Measurements from ENCODE around the gene TNFRSF18. TPM values are rescaled to one million over a fixed set of nuclear protein-coding genes. Genes with fewer than 3 reads are reported as not detected.
"Not testable (repeated sequence)": the region's sequence is repeated elsewhere in the genome, so short reads cannot be mapped to it uniquely, and the experiment has no call there.

TNFRSF18 gene
- total and polyA plus RNA-seq, 7 experiments from 2014 or later, result 0.32 to 81.7 (median 7.6) TPM; not detected in 3

GRCh38 chr1:1198423-1199140, 7.8 kb downstream of the TNFRSF18 start:
- POLR2A ChIA-PET, result no interaction called here
- no peak overlapping the region for H3K4me3 ChIP-seq (ENCODE audit: low read length)

GRCh38 chr1:1197551-1198422, 8.6 kb downstream of the TNFRSF18 start:
- Mint-ChIP-seq H3K4me1 (peaks cover 0 to 11% (median 0%) of the 10 kb centered on the region in 7 donors), H3K4me3 (no peak overlapping the region), H3K9me3 (peaks cover 0 to 14% (median 7%) of the 10 kb centered on the region in 11 donors), H3K27me3 (no peaks in the 10 kb centered on the region), H3K27ac (no peak overlapping the region), H3K36me3 (peaks cover 0 to 14% (median 0%) of the 10 kb centered on the region in 5 donors)
- Histone ChIP-seq H3K27me3 (ENCODE audit: control insufficient read depth in 2 of 2, insufficient read depth in 2 of 2, low read length in 2 of 2) (no peaks in the 10 kb centered on the region), H3K4me3 (ENCODE audit: low read length) (no peak overlapping the region), H3K27ac (ENCODE audit: low read depth, low read length) (no peak overlapping the region), H3K9me3 (ENCODE audit: control insufficient read depth in 2 of 3, low read length in 3 of 3) (no peaks in the 10 kb centered on the region), H3K36me3 (ENCODE audit: control insufficient read depth in 2 of 3, insufficient read depth in 3 of 3, low read length in 3 of 3) (no peaks in the 10 kb centered on the region), H3K4me1 (ENCODE audit: control insufficient read depth in 2 of 2, insufficient read depth in 2 of 2, low read length in 2 of 2) (no peaks in the 10 kb centered on the region)
- no peak for ATAC-seq
- no peak for DNase-seq
- intact Hi-C loops (cut with micrococcal nuclease), result no loop called here
- ChIA-PET CTCF (no interaction called here), POLR2A (no interaction called here)

More at GRCh38 chr1:1198423-1199140, 7.8 kb downstream of the TNFRSF18 start:
- intact Hi-C loops (cut with micrococcal nuclease), result no loop called here
- H3K36me3 Mint-ChIP-seq, result peaks cover 0 to 14% (median 0%) of the 10 kb centered on the region in 5 donors
- Histone ChIP-seq H3K9me3 (ENCODE audit: control insufficient read depth in 2 of 3, low read length in 3 of 3) (no peaks in the 10 kb centered on the region), H3K27me3 (ENCODE audit: control insufficient read depth in 2 of 2, insufficient read depth in 2 of 2, low read length in 2 of 2) (no peaks in the 10 kb centered on the region), H3K36me3 (ENCODE audit: control insufficient read depth in 2 of 3, insufficient read depth in 3 of 3, low read length in 3 of 3) (no peaks in the 10 kb centered on the region), H3K27ac (ENCODE audit: low read depth, low read length) (no peak overlapping the region), H3K4me1 (ENCODE audit: control insufficient read depth in 2 of 2, insufficient read depth in 2 of 2, low read length in 2 of 2) (no peaks in the 10 kb centered on the region)
- H3K9me3 Mint-ChIP-seq, result peaks cover 0 to 14% (median 7%) of the 10 kb centered on the region in 11 donors
- H3K4me3 Mint-ChIP-seq, result no peak overlapping the region
- CTCF ChIA-PET, result no interaction called here
- no peak overlapping the region for H3K27ac Mint-ChIP-seq
- ATAC-seq (no peak), DNase-seq (no peak)
- H3K4me1 Mint-ChIP-seq, result peaks cover 0 to 11% (median 0%) of the 10 kb centered on the region in 7 donors
- H3K27me3 Mint-ChIP-seq, result no peaks in the 10 kb centered on the region

GRCh38 chr1:1197188-1197500, 9.2 kb downstream of the TNFRSF18 start:
- POLR2A ChIA-PET, result no interaction called here
- no peak overlapping the region for H3K27ac Mint-ChIP-seq

GRCh38 chr1:1196431-1197187, 9.8 kb downstream of the TNFRSF18 start:
- H3K27me3 ChIP-seq (ENCODE audit: control insufficient read depth in 2 of 2, insufficient read depth in 2 of 2, low read length in 2 of 2), result no peaks in the 10 kb centered on the region
- Mint-ChIP-seq H3K27ac (no peak overlapping the region), H3K27me3 (no peaks in the 10 kb centered on the region), H3K9me3 (peaks cover 5 to 21% (median 10%) of the 10 kb centered on the region in 11 donors), H3K4me1 (peaks cover 0 to 11% (median 0%) of the 10 kb centered on the region in 7 donors), H3K4me3 (peak overlapping the region in 1 of 10 donors; percentile 14), H3K36me3 (peaks cover 0 to 19% (median 5%) of the 10 kb centered on the region in 5 donors)
- no peaks in the 10 kb centered on the region for H3K4me1 ChIP-seq (ENCODE audit: control insufficient read depth in 2 of 2, insufficient read depth in 2 of 2, low read length in 2 of 2)
- intact Hi-C loops (cut with micrococcal nuclease), result no loop called here
- H3K36me3 ChIP-seq (ENCODE audit: control insufficient read depth in 2 of 3, insufficient read depth in 3 of 3, low read length in 3 of 3), result no peaks in the 10 kb centered on the region
- no peak for DNase-seq
- no peak overlapping the region for H3K4me3 ChIP-seq (ENCODE audit: low read length)
- no peak for ATAC-seq
- POLR2A ChIA-PET, result interaction anchor here (0.8 kb wide), 1 partner anchor 12 kb away, joined by 3 read pairs; no protein-coding TSS in a partner anchor
- H3K9me3 ChIP-seq (ENCODE audit: control insufficient read depth in 2 of 3, low read length in 3 of 3), result no peaks in the 10 kb centered on the region
- H3K27ac ChIP-seq (ENCODE audit: low read depth, low read length), result no peak overlapping the region
- CTCF ChIA-PET, result no interaction called here

More at GRCh38 chr1:1197188-1197500, 9.2 kb downstream of the TNFRSF18 start:
- no peak overlapping the region for H3K27ac ChIP-seq (ENCODE audit: low read depth, low read length)
- no peaks in the 10 kb centered on the region for H3K4me1 ChIP-seq (ENCODE audit: control insufficient read depth in 2 of 2, insufficient read depth in 2 of 2, low read length in 2 of 2)
- H3K4me3 Mint-ChIP-seq, result no peak overlapping the region
- H3K36me3 ChIP-seq (ENCODE audit: control insufficient read depth in 2 of 3, insufficient read depth in 3 of 3, low read length in 3 of 3), result no peaks in the 10 kb centered on the region
- H3K4me1 Mint-ChIP-seq, result peaks cover 0 to 11% (median 0%) of the 10 kb centered on the region in 7 donors
- ATAC-seq (no peak), DNase-seq (no peak)
- CTCF ChIA-PET, result no interaction called here
- no peaks in the 10 kb centered on the region for H3K9me3 ChIP-seq (ENCODE audit: control insufficient read depth in 2 of 3, low read length in 3 of 3)
- H3K4me3 ChIP-seq (ENCODE audit: low read length), result no peak overlapping the region
- H3K27me3 ChIP-seq (ENCODE audit: control insufficient read depth in 2 of 2, insufficient read depth in 2 of 2, low read length in 2 of 2), result no peaks in the 10 kb centered on the region
- intact Hi-C loops (cut with micrococcal nuclease), result no loop called here
- peaks cover under 1 to 16% (median 7%) of the 10 kb centered on the region in 11 donors for H3K9me3 Mint-ChIP-seq
- H3K36me3 Mint-ChIP-seq, result peaks cover 0 to 14% (median 2%) of the 10 kb centered on the region in 5 donors
- H3K27me3 Mint-ChIP-seq, result no peaks in the 10 kb centered on the region

- H3K9me3 Mint-ChIP-seq, result peaks cover 5 to 21% (median 13%) of the 10 kb centered on the region in 11 donors
- H3K27me3 ChIP-seq (ENCODE audit: control insufficient read depth in 2 of 2, insufficient read depth in 2 of 2, low read length in 2 of 2); H3K27me3 Mint-ChIP-seq; H3K9me3 ChIP-seq (ENCODE audit: control insufficient read depth in 2 of 3, low read length in 3 of 3); H3K4me3 ChIP-seq (ENCODE audit: low read length); H3K27ac Mint-ChIP-seq; H3K27ac ChIP-seq (ENCODE audit: low read depth, low read length); H3K4me3 Mint-ChIP-seq; H3K36me3 ChIP-seq (ENCODE audit: control insufficient read depth in 2 of 3, insufficient read depth in 3 of 3, low read length in 3 of 3); DNase-seq; CTCF ChIA-PET; H3K4me1 ChIP-seq (ENCODE audit: control insufficient read depth in 2 of 2, insufficient read depth in 2 of 2, low read length in 2 of 2); intact Hi-C loops (cut with micrococcal nuclease); ATAC-seq: not testable (repeated sequence)
- POLR2A ChIA-PET, result interaction anchor here (0.8 kb wide), 2 partner anchors 12 to 20 kb away, joined by 3 to 4 read pairs; no protein-coding TSS in a partner anchor
- H3K36me3 Mint-ChIP-seq, result peaks cover 0 to 19% (median 5%) of the 10 kb centered on the region in 5 donors
- peaks cover 0 to 11% (median 0%) of the 10 kb centered on the region in 7 donors for H3K4me1 Mint-ChIP-seq
These were observed 10.7 kb downstream of the TNFRSF18 start for GRCh38 chr1:1195726-1196125.

GRCh38 chr1:1194723-1195122, 11.7 kb downstream of the TNFRSF18 start:
- Mint-ChIP-seq H3K27ac (no peak overlapping the region), H3K36me3 (peaks cover 0 to 19% (median 5%) of the 10 kb centered on the region in 5 donors), H3K4me3 (no peak overlapping the region), H3K4me1 (peaks cover 0 to 1% (median 0%) of the 10 kb centered on the region in 7 donors), H3K9me3 (peaks cover 5 to 21% (median 15%) of the 10 kb centered on the region in 11 donors), H3K27me3 (peaks cover 0 to 5% (median 0%) of the 10 kb centered on the region in 5 donors)
- intact Hi-C loops (cut with micrococcal nuclease), result no loop called here
- Histone ChIP-seq H3K9me3 (ENCODE audit: control insufficient read depth in 2 of 3, low read length in 3 of 3) (no peaks in the 10 kb centered on the region), H3K4me1 (ENCODE audit: control insufficient read depth in 2 of 2, insufficient read depth in 2 of 2, low read length in 2 of 2) (no peaks in the 10 kb centered on the region), H3K27me3 (ENCODE audit: control insufficient read depth in 2 of 2, insufficient read depth in 2 of 2, low read length in 2 of 2) (no peaks in the 10 kb centered on the region), H3K4me3 (ENCODE audit: low read length) (no peak overlapping the region), H3K27ac (ENCODE audit: low read depth, low read length) (no peak overlapping the region), H3K36me3 (ENCODE audit: control insufficient read depth in 2 of 3, insufficient read depth in 3 of 3, low read length in 3 of 3) (no peaks in the 10 kb centered on the region)
- ATAC-seq, result no peak
- POLR2A ChIA-PET, result no interaction called here
- no peak for DNase-seq
- CTCF ChIA-PET, result no interaction called here

All from naive thymus-derived CD4-positive, alpha-beta T cell (primary cell).